HG03196 (cell line): ENCODE data around the gene FAM149B1.

Experiments used
- ATAC-seq: cut with Tn5 transposase; IDR thresholded peaks from one replicate; pipeline ENCODE4 v1.9.1; 2021; ENCODE audit not compliant: unreplicated experiment

Gene FAM149B1

GRCh38 chr10:73172867-73173266, 4.9 kb downstream of the FAM149B1 start:
- no peak for ATAC-seq

- no peak for ATAC-seq
Measured at GRCh38 chr10:73174148-73174925, 6.4 kb downstream of the FAM149B1 start.

GRCh38 chr10:73182568-73182967, 14.6 kb downstream of the FAM149B1 start:
- ATAC-seq: no peak

GRCh38 chr10:73183667-73184281, 15.9 kb downstream of the FAM149B1 start:
- ATAC-seq: no peak

- ATAC-seq: no peak
Measured at GRCh38 chr10:73186266-73186665, 18.3 kb downstream of the FAM149B1 start.

- ATAC-seq: no peak
Measured at GRCh38 chr10:73190188-73190587, 22.3 kb downstream of the FAM149B1 start.

- no peak for ATAC-seq
Measured at GRCh38 chr10:73205081-73205480, 37.2 kb downstream of the FAM149B1 start.

GRCh38 chr10:73205890-73206289, 38.0 kb downstream of the FAM149B1 start:
- no peak for ATAC-seq

GRCh38 chr10:73206385-73206784, 38.5 kb downstream of the FAM149B1 start:
- no peak for ATAC-seq

- no peak for ATAC-seq
Measured at GRCh38 chr10:73207883-73208282, 40.0 kb downstream of the FAM149B1 start.

- ATAC-seq: no peak
Measured at GRCh38 chr10:73209705-73210104, 41.8 kb downstream of the FAM149B1 start.

GRCh38 chr10:73210395-73211105, 42.6 kb downstream of the FAM149B1 start:
- ATAC-seq: no peak

- no peak for ATAC-seq
Measured at GRCh38 chr10:73211106-73211811, 43.3 kb downstream of the FAM149B1 start.

GRCh38 chr10:73215749-73216148, 47.8 kb downstream of the FAM149B1 start:
- ATAC-seq: no peak

- no peak for ATAC-seq
Measured at GRCh38 chr10:73217628-73218027, 49.7 kb downstream of the FAM149B1 start.

GRCh38 chr10:73218431-73219191, 50.7 kb downstream of the FAM149B1 start:
- no peak for ATAC-seq

- ATAC-seq: no peak
Measured at GRCh38 chr10:73219384-73219783, 51.5 kb downstream of the FAM149B1 start.

GRCh38 chr10:73220989-73221388, 53.1 kb downstream of the FAM149B1 start:
- no peak for ATAC-seq

GRCh38 chr10:73225518-73225917, 57.6 kb downstream of the FAM149B1 start:
- ATAC-seq: no peak

GRCh38 chr10:73226663-73227062, 58.7 kb downstream of the FAM149B1 start:
- no peak for ATAC-seq

GRCh38 chr10:73228247-73228646, 60.3 kb downstream of the FAM149B1 start:
- no peak for ATAC-seq
